ENCODE data around the gene SOD3.

Gene SOD3

GRCh38 chr4:24801136-24801855 lies 5.9 kb downstream of the SOD3 start:
- DNase-seq (ENCODE audit: low spot score): peak; percentile 24

GRCh38 chr4:24802648-24803047 lies 7.3 kb downstream of the SOD3 start:
- no peak for DNase-seq (ENCODE audit: low spot score)

GRCh38 chr4:24805067-24805466 lies 9.7 kb downstream of the SOD3 start:
- no peak for DNase-seq (ENCODE audit: low spot score)

GRCh38 chr4:24805566-24805965 lies 10.2 kb downstream of the SOD3 start:
- no peak for DNase-seq (ENCODE audit: low spot score)

- no peak for DNase-seq (ENCODE audit: low spot score)
Observed at GRCh38 chr4:24806206-24806990, 11.0 kb downstream of the SOD3 start.

- no peak for DNase-seq (ENCODE audit: low spot score)
Observed at GRCh38 chr4:24807611-24808010, 12.2 kb downstream of the SOD3 start.

- DNase-seq (ENCODE audit: low spot score): no peak
Observed at GRCh38 chr4:24808261-24808660, 12.9 kb downstream of the SOD3 start.

GRCh38 chr4:24808955-24809354 lies 13.6 kb downstream of the SOD3 start:
- DNase-seq (ENCODE audit: low spot score): no peak

GRCh38 chr4:24809376-24809775 lies 14.0 kb downstream of the SOD3 start:
- DNase-seq (ENCODE audit: low spot score): no peak

- DNase-seq (ENCODE audit: low spot score): peak; percentile 80
Observed at GRCh38 chr4:24809815-24810405, 14.5 kb downstream of the SOD3 start.

GRCh38 chr4:24810871-24811631 lies 15.7 kb downstream of the SOD3 start:
- no peak for DNase-seq (ENCODE audit: low spot score)

GRCh38 chr4:24813732-24814131 lies 18.4 kb downstream of the SOD3 start:
- DNase-seq (ENCODE audit: low spot score): no peak

- no peak for DNase-seq (ENCODE audit: low spot score)
Observed at GRCh38 chr4:24816797-24817196, 21.4 kb downstream of the SOD3 start.

GRCh38 chr4:24820541-24820940 lies 25.2 kb downstream of the SOD3 start:
- no peak for DNase-seq (ENCODE audit: low spot score)

- DNase-seq (ENCODE audit: low spot score): no peak
Observed at GRCh38 chr4:24824720-24825119, 29.3 kb downstream of the SOD3 start.

GRCh38 chr4:24831637-24832036 lies 36.3 kb downstream of the SOD3 start:
- no peak for DNase-seq (ENCODE audit: low spot score)

- DNase-seq (ENCODE audit: low spot score): no peak
Observed at GRCh38 chr4:24835696-24836095, 40.3 kb downstream of the SOD3 start.

GRCh38 chr4:24836661-24837242 lies 41.4 kb downstream of the SOD3 start:
- no peak for DNase-seq (ENCODE audit: low spot score)

GRCh38 chr4:24837336-24837735 lies 42.0 kb downstream of the SOD3 start:
- no peak for DNase-seq (ENCODE audit: low spot score)

- DNase-seq (ENCODE audit: low spot score): no peak
Observed at GRCh38 chr4:24837781-24838180, 42.4 kb downstream of the SOD3 start.

GRCh38 chr4:24840362-24840761 lies 45.0 kb downstream of the SOD3 start:
- DNase-seq (ENCODE audit: low spot score): no peak
